Right lobe of liver (tissue), 6 donors: ENCODE measurements around the gene LPIN1. TPM values are rescaled to one million over a fixed set of nuclear protein-coding genes. Genes with fewer than 3 reads are reported as not detected.

Experiments
- ATAC-seq, 4 donors: fragments of 200-7000 bp; cut with Tn5 transposase; one replicate each; pipeline ENCODE4 v1.9.1; 2020; ENCODE audit warnings: mild to moderate bottlenecking in 4 of 4, moderate library complexity in 4 of 4
- DNase-seq, 3 donors: peaks; one replicate each; pipeline ENCODE4 v3.0.0-alpha.2; 2020
- H3K27ac ChIP-seq, 3 donors: fragments of 200-600 bp; one replicate each; pipeline ENCODE4 v1.8.0; 2022
- H3K27me3 ChIP-seq, 2 donors: fragments of 200-600 bp; one replicate each; pipeline ENCODE4 v1.8.0; 2022
- H3K36me3 ChIP-seq, 4 donors: fragments of 200-600 bp; sonication (generic) in 1 of 4; one replicate each; pipeline versions ENCODE4 v1.5.1 to v1.8.0; 2017 to 2022; ENCODE audit warnings: control low read depth in 1 of 4
- H3K4me1 ChIP-seq, 4 donors: fragments of 200-600 bp; sonication (generic) in 1 of 4; one replicate each; pipeline versions ENCODE4 v1.5.1 to v1.8.0; 2017 to 2022; ENCODE audit warnings: control low read depth in 1 of 4
- H3K4me3 ChIP-seq, 3 donors: fragments of 200-600 bp; one replicate each; pipeline ENCODE4 v1.8.0; 2022
- H3K9me3 ChIP-seq, 4 donors: fragments of 200-600 bp; sonication (generic) in 1 of 4; one replicate each; pipeline versions ENCODE4 v1.5.1 to v1.8.0; 2017 to 2022; ENCODE audit warnings: control low read depth in 1 of 4
- CTCF ChIP-seq, 4 donors: fragments of 200-600 bp in 3 of 4; fragments of 450-650 bp in 1 of 4; IDR thresholded peaks; one replicate each; pipeline versions ENCODE4 v1.5.1 to v1.8.0; 2016 to 2022; ENCODE audit warnings: antibody characterized with exemption in 4 of 4, mild to moderate bottlenecking in 2 of 4
- POLR2A ChIP-seq: fragments of 450-650 bp; IDR thresholded peaks from one replicate; pipeline ENCODE4 v1.6.1; 2017; ENCODE audit warnings: antibody characterized with exemption, mild to moderate bottlenecking
- WGBS: methylation state at CpG from one replicate; pipeline ENCODE4 v1.1.6; 2018; ENCODE audit warnings: low coverage, low lambda C conversion rate; ENCODE audit not compliant: insufficient coverage; ENCODE audit errors: missing lambda C conversion rate; 5-methylcytosine and 5-hydroxymethylcytosine counted together
- intact Hi-C, 2 donors: fragments of 100-400 bp; cut with DNase I; formaldehyde crosslinking; loops; one replicate each; pipeline versions ENCODE4 v1.11.2 to v1.14.1; 2022
- total RNA-seq, 6 experiments: library from RNA; depleted of rRNA in 2 of 6; stranded (reverse); fragments of >200 nt in 2 of 6; fragmentation: NEBNext Ultra II Directional in 3 of 6; extraction: Animal tissue kit (Norgen Biotek cat#: 25700) in 3 of 6; gene quantifications; one replicate each; pipeline versions ENCODE4 v1.1.0 to v1.2.4, GENCODE V29; 2016 to 2023
- donor health status: DM: no; HTN: yes; CAD: no.
- donor health status: DM: no; HTN: no; CAD: no.
- donor health status: DM: no; HTN: no; CAD: no.
- donor health status: DM: no; HTN: yes; CAD: no.
- donor health status: DM: no; HTN: yes; CAD: no.

The LPIN1 gene
- total RNA-seq, 6 experiments from 2014 or later, result 17.3 to 58.7 (median 29.1) TPM

DNA sequence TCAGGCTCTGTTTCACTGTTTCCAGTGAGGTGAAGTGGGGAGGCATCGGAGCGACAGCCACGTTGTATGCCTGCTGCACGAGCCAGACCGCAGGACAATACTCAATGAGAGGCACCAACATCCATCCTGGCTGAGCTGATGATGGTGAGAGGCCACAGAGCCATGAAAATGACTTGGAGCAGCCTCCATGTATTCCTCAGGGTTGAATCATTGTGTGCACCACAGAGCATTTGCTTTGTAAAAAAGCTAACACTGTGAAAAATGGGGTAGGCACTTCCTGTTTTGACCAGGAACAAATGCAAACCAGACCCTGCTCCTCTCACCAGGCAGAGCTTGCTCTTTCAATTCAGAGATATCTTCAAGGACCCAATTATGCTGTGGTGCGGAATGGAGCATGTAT is 87.2 kb downstream of the LPIN1 start:
- Histone ChIP-seq H3K9me3 (no peaks in the 10 kb centered on the region), H3K4me3 (no peak overlapping the region), H3K27ac (no peak overlapping the region), H3K27me3 (no peaks in the 10 kb centered on the region), H3K4me1 (peaks cover 0 to 28% (median 5%) of the 10 kb centered on the region in 4 donors), H3K36me3 (no peaks in the 10 kb centered on the region)
- intact Hi-C loops, result no loop called here
- DNase-seq, result no peak
- ATAC-seq, result no peak
- WGBS, result 100% methylated on average over 1 of the region's 6 CpGs
- TF ChIP-seq POLR2A, result no peak
- TF ChIP-seq CTCF (IDR thresholded peaks at IDR 0.05), result no peak

DNA sequence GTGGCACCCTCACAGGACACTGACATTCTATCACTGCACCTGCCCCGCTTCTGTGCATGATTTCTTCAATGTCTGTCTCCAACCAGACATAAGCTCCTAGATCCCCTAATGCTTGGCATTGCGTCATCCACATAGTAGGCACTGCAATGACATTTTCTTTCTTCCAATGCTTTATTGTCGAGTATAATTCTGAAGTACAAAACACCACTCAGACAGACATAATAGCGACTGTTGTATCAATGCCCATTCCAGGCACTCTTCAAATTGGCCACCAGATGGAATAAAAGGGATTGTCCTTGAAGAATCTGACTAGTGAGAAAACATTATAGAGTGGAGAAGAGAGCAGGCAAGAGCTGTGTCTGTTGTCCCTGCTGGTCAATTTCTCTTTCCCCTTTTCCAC is 89.0 kb downstream of the LPIN1 start:
- ATAC-seq (no peak), DNase-seq (no peak)
- Histone ChIP-seq H3K36me3 (no peaks in the 10 kb centered on the region), H3K4me1 (peaks cover 0 to 11% (median 0%) of the 10 kb centered on the region in 4 donors), H3K27me3 (no peaks in the 10 kb centered on the region), H3K4me3 (no peak overlapping the region), H3K27ac (no peak overlapping the region), H3K9me3 (no peaks in the 10 kb centered on the region)
- WGBS, result 86% methylated on average over 4 of the region's 4 CpGs
- intact Hi-C loops, result no loop called here
- TF ChIP-seq CTCF (IDR thresholded peaks at IDR 0.05) (no peak), POLR2A (no peak)

DNA sequence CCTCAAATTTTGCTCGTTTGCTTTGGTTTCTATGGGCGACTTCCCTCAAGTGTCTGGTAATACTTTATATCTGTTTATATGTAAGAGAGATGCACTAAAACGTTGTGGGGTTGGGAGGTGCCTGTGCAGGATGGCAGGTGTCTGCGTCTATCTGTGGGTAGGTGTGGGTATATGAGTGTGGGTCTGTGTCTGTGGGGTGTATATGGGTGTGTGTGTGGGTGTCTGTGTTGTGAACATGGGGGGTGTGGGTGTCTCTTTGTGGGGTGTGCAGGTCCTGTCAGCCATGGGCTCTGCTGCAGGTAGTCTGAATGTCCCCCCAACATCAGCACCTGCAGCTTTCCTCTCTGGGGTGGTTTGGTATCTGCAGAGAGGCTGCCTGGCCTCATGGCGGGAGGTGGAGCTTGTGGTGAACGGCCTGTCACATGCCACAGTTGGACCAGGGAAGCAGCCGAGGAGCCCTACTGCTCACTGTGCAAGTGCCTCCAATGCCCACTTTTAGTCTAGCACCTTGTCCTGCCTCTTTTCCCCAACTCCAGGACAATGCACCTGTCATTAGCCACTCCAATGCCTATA is 90.3 kb downstream of the LPIN1 start:
- H3K4me1 ChIP-seq, result no peaks in the 10 kb centered on the region
- H3K9me3 ChIP-seq, result no peaks in the 10 kb centered on the region
- H3K27me3 ChIP-seq, result no peaks in the 10 kb centered on the region
- TF ChIP-seq CTCF (IDR thresholded peaks at IDR 0.05), result no peak
- TF ChIP-seq POLR2A, result no peak
- DNase-seq (no peak), ATAC-seq (no peak)
- 62% methylated on average over 4 of the region's 7 CpGs for WGBS
- intact Hi-C loops, result no loop called here
- H3K27ac ChIP-seq, result no peak overlapping the region
- H3K36me3 ChIP-seq, result no peaks in the 10 kb centered on the region
- no peak overlapping the region for H3K4me3 ChIP-seq

GRCh38 chr2:11837875-11838734 is 91.7 kb downstream of the LPIN1 start:
- no peaks in the 10 kb centered on the region for H3K9me3 ChIP-seq
- intact Hi-C loops, result no loop called here
- H3K27ac ChIP-seq, result no peak overlapping the region
- H3K4me3 ChIP-seq, result no peak overlapping the region
- no peaks in the 10 kb centered on the region for H3K27me3 ChIP-seq
- no peaks in the 10 kb centered on the region for H3K36me3 ChIP-seq
- DNase-seq (no peak), ATAC-seq (peak in 1 of 4 donors; percentile 26)
- WGBS, result 93% methylated on average over 5 of the region's 10 CpGs
- no peaks in the 10 kb centered on the region for H3K4me1 ChIP-seq
- TF ChIP-seq POLR2A, result no peak
- no peak for TF ChIP-seq CTCF (IDR thresholded peaks at IDR 0.05)
